Prostate gland (tissue), 2 donors: ENCODE results near the gene MINPP1. TPM values are rescaled to one million over a fixed set of nuclear protein-coding genes. Genes with fewer than 3 reads are reported as not detected.
A peak's percentile ranks its signal among the peaks of the same experiment; 100 is the strongest.

ENCODE experiments used
- DNase-seq: peaks from one replicate; pipeline ENCODE4 v3.0.0-alpha.2; 2019; ENCODE audit warnings: low spot score
- H3K27ac ChIP-seq, 2 donors: fragments of 200-600 bp; sonication (generic); 2 replicates each; pipeline ENCODE4 v1.5.1; 2017 to 2019
- H3K27me3 ChIP-seq: fragments of 200-600 bp; sonication (generic); replicated peaks from 2 replicates; pipeline ENCODE4 v1.5.1; 2019; ENCODE audit not compliant: insufficient read depth
- H3K36me3 ChIP-seq, 2 donors: fragments of 200-600 bp; sonication (generic); 1 replicate in 1 of 2; 2 replicates in 1 of 2; pipeline versions ENCODE4 v1.5.1 to v1.8.1; 2017 to 2019
- H3K4me1 ChIP-seq: fragments of 200-600 bp; sonication (generic); replicated peaks from 2 replicates; pipeline ENCODE4 v1.5.1; 2019
- H3K4me3 ChIP-seq, 2 donors: fragments of 200-600 bp; sonication (generic); 2 replicates each; pipeline ENCODE4 v1.5.1; 2017 to 2019
- H3K9me3 ChIP-seq: fragments of 200-600 bp; sonication (generic); 2 replicates; pipeline ENCODE4 v1.5.1; 2017
- POLR2A ChIP-seq: fragments of 450-650 bp; IDR thresholded peaks from one replicate; pipeline ENCODE4 v1.6.1; 2016; ENCODE audit warnings: antibody characterized with exemption, mild to moderate bottlenecking
- POLR2AphosphoS5 ChIP-seq: sonication (generic); formaldehyde crosslinking; IDR thresholded peaks from one replicate; pipeline ENCODE4 v1.6.1; 2017; ENCODE audit warnings: antibody characterized with exemption
- WGBS: methylation state at CpG from one replicate; pipeline ENCODE4 v1.1.5; 2018; 5-methylcytosine and 5-hydroxymethylcytosine counted together
- intact Hi-C: fragments of 100-400 bp; cut with DNase I; formaldehyde crosslinking; loops from one replicate; pipeline ENCODE4 v1.14.2; 2022
- total RNA-seq, 2 donors: library from RNA; depleted of rRNA; stranded (reverse); fragments of >200 nt; gene quantifications; one replicate each; pipeline ENCODE4 v1.1.0, GENCODE V29; 2016
- TF ChIP-seq, protein P1 (sequence below), 4 experiments: fragments of 200-600 bp in 2 of 4; fragments of 450-650 bp in 2 of 4; sonication (generic) in 2 of 4; IDR thresholded peaks; 1 replicate in 3 of 4; 2 replicates in 1 of 4; pipeline ENCODE4 v1.5.1; 2016 to 2019; ENCODE audit warnings: antibody characterized with exemption in 4 of 4, mild to moderate bottlenecking in 2 of 4, moderate library complexity in 2 of 4

Gene MINPP1
- total RNA-seq, 2 donors from 2014 or later = 26.6 to 29.3 TPM

DNA sequence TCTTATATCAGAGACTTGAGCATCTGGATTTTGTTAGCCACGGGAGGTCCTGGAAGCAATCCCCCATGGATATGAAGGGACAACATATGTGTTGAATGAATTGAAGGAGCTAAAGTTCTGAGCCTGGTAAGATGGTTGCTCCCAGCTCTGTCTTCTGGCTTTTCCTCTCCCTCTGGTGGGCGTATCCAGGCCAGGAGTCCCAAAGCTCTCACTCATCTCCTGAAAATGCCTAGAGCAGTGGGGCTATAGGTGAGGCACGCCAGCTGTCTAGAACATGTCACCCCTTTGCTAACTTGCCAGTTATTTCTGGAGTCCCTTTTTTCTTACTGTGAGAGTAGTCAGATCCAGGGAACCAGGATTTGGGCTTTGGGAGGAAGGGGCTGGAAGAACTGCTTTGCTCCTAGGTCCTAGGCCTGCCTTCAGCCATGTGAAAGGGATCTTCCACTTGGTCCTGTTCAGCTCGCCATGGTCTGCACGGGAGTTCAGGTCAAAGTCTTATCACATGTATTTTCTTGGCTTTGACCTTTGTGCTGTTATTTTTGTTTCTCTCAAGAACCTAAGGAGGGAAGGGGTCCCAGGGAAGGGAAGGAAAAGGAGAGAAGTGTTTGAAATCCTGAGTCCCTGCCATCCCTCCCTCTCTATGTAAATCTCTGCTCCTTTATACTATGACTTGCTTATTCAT, 73.6 kb downstream of the MINPP1 start:
- H3K27ac ChIP-seq = no peak overlapping the region
- no peak overlapping the region for H3K4me3 ChIP-seq
- TF ChIP-seq, protein P1, sequence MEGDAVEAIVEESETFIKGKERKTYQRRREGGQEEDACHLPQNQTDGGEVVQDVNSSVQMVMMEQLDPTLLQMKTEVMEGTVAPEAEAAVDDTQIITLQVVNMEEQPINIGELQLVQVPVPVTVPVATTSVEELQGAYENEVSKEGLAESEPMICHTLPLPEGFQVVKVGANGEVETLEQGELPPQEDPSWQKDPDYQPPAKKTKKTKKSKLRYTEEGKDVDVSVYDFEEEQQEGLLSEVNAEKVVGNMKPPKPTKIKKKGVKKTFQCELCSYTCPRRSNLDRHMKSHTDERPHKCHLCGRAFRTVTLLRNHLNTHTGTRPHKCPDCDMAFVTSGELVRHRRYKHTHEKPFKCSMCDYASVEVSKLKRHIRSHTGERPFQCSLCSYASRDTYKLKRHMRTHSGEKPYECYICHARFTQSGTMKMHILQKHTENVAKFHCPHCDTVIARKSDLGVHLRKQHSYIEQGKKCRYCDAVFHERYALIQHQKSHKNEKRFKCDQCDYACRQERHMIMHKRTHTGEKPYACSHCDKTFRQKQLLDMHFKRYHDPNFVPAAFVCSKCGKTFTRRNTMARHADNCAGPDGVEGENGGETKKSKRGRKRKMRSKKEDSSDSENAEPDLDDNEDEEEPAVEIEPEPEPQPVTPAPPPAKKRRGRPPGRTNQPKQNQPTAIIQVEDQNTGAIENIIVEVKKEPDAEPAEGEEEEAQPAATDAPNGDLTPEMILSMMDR (IDR thresholded peaks at IDR 0.05) = no peak
- TF ChIP-seq POLR2AphosphoS5 = no peak
- TF ChIP-seq POLR2A = no peak
- no peaks in the 10 kb centered on the region for H3K36me3 ChIP-seq
- WGBS = 91% methylated on average over 5 of the region's 5 CpGs
- H3K27me3 ChIP-seq = no peaks in the 10 kb centered on the region
- no peaks in the 10 kb centered on the region for H3K4me1 ChIP-seq
- DNase-seq = no peak
- H3K9me3 ChIP-seq = no peaks in the 10 kb centered on the region
- intact Hi-C loops = no loop called here

DNA sequence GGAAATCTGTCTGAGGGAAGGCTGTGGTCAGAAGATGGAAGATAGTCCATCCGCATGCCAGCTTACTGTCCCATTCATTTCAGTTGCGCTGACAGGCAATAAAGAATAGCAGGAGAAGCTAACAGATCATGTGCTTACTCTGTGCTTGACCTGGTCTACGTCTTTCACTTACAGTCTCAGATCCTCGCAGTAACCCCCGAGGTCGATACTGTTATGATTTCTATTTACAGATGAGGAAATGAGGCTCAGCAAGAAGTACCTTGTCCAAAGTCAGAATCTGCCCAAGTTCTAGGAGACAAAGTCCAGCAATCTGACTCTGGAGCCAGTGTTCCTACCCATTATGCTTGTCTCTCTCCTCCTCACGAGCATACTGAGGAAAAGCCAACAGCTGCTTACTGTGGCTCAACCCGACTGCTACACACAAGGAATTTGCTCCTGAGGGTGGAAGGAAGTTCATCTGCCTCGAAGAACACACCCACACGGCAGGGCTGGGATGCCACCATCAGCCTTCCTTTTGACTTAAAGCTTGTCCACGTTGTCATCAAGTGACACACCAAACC, 74.2 kb downstream of the MINPP1 start:
- intact Hi-C loops = no loop called here
- Histone ChIP-seq H3K4me3 (no peak overlapping the region), H3K36me3 (no peaks in the 10 kb centered on the region), H3K4me1 (no peaks in the 10 kb centered on the region), H3K9me3 (no peaks in the 10 kb centered on the region), H3K27me3 (no peaks in the 10 kb centered on the region), H3K27ac (peak overlapping the region in 1 of 2 donors; percentile 7)
- 47% methylated on average over 11 of the region's 11 CpGs for WGBS
- TF ChIP-seq, protein P1 (IDR thresholded peaks at IDR 0.05) = no peak
- no peak for TF ChIP-seq POLR2AphosphoS5
- TF ChIP-seq POLR2A = no peak
- DNase-seq = no peak

DNA sequence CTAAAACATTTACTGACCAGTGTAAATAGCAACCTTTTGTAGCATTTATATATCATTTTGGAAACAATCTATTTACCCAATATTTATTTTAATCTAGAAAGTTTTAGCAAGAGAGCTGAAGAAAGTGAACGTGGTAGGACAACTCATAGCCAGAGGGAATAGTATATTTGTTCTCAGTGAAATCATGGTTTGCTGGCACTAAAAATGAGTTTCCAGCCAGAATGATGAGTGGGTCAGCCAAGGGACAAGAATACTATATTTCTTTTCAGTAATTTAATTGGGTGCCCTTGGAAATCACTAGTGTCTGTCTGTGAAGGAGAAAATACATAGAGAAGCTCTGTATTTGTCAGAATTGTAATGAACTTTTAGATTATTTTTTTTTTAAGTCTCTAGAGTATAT, 74.9 kb downstream of the MINPP1 start:
- Histone ChIP-seq H3K27me3 (no peaks in the 10 kb centered on the region), H3K9me3 (no peaks in the 10 kb centered on the region), H3K4me3 (no peak overlapping the region), H3K36me3 (no peaks in the 10 kb centered on the region), H3K27ac (peak overlapping the region in 1 of 2 donors; percentile 7), H3K4me1 (no peaks in the 10 kb centered on the region)
- TF ChIP-seq POLR2AphosphoS5 = peak; percentile 7
- TF ChIP-seq POLR2A = no peak
- TF ChIP-seq, protein P1 (IDR thresholded peaks at IDR 0.05) = no peak
- WGBS = 15% methylated on average over 1 of the region's 1 CpG
- DNase-seq = no peak
- intact Hi-C loops = no loop called here

DNA sequence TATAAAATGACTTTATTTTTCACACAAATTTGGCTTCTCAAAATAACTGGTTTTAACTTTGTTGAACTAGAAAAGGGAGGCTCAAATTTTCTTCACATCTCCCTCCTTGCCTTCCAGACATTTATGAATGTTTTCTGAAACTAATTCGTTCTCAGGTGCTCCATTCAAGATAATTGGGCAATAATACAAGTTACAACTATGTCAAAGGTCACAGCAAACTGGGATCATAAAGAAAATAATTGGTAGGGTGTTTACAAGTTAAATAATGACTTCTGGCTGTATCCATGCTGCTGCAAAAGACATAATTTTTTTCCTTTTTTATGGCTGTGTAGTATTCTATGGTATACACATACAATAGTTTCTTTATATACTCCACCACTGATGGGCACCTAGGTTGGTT, 75.3 kb downstream of the MINPP1 start:
- 12% methylated on average over 1 of the region's 1 CpG for WGBS
- no peak for TF ChIP-seq POLR2A
- TF ChIP-seq POLR2AphosphoS5 = no peak
- TF ChIP-seq, protein P1 (IDR thresholded peaks at IDR 0.05) = no peak
- Histone ChIP-seq H3K27ac (peak overlapping the region in 1 of 2 donors; percentile 7), H3K9me3 (no peaks in the 10 kb centered on the region), H3K27me3 (no peaks in the 10 kb centered on the region), H3K4me3 (no peak overlapping the region), H3K4me1 (no peaks in the 10 kb centered on the region), H3K36me3 (no peaks in the 10 kb centered on the region)
- intact Hi-C loops = no loop called here
- no peak for DNase-seq
